Esophagus muscularis mucosa (tissue), 4 donors: ENCODE data around the gene DAZL. TPM values are rescaled to one million over a fixed set of nuclear protein-coding genes. Genes with fewer than 3 reads are reported as not detected.
A peak's percentile ranks its signal among the peaks of the same experiment; 100 is the strongest.

ENCODE experiments used
- DNase-seq: peaks from one replicate; pipeline ENCODE4 v3.0.0-alpha.2; 2017; ENCODE audit errors: extremely low spot score
- H3K27ac ChIP-seq, 4 donors: fragments of 200-600 bp; sonication (generic); replicated peaks in 1 of 4; 1 replicate in 3 of 4; 2 replicates in 1 of 4; pipeline ENCODE4 v1.5.1; 2016 to 2019; ENCODE audit warnings: mild to moderate bottlenecking in 1 of 4
- H3K27me3 ChIP-seq, 4 donors: fragments of 200-600 bp; sonication (generic); one replicate each; pipeline versions ENCODE4 v1.5.1 to v1.6.0; 2016 to 2019
- H3K36me3 ChIP-seq, 4 donors: fragments of 200-600 bp; sonication (generic); one replicate each; pipeline ENCODE4 v1.5.1; 2016 to 2019
- H3K4me1 ChIP-seq, 4 donors: fragments of 200-600 bp; sonication (generic); one replicate each; pipeline ENCODE4 v1.5.1; 2016 to 2019
- H3K4me3 ChIP-seq, 4 donors: fragments of 200-600 bp; sonication (generic); 1 replicate in 2 of 4; 2 replicates in 2 of 4; pipeline ENCODE4 v1.5.1; 2016 to 2019; ENCODE audit warnings: mild to moderate bottlenecking in 4 of 4, moderate library complexity in 1 of 4
- H3K9me3 ChIP-seq, 4 donors: fragments of 200-600 bp; sonication (generic); 1 replicate in 3 of 4; 2 replicates in 1 of 4; pipeline ENCODE4 v1.5.1; 2016 to 2019
- CTCF ChIP-seq, 3 experiments: fragments of 200-600 bp in 2 of 3; fragments of 450-650 bp in 1 of 3; sonication (generic) in 2 of 3; IDR thresholded peaks; one replicate each; pipeline ENCODE4 v1.5.1; 2017 to 2019; ENCODE audit warnings: antibody characterized with exemption in 3 of 3, mild to moderate bottlenecking in 2 of 3, moderate library complexity in 1 of 3
- EP300 ChIP-seq: sonication (generic); formaldehyde crosslinking; IDR thresholded peaks from one replicate; pipeline ENCODE4 v1.6.1; 2017; ENCODE audit warnings: antibody characterized with exemption
- POLR2A ChIP-seq: fragments of 450-650 bp; IDR thresholded peaks from one replicate; pipeline ENCODE4 v1.6.1; 2017; ENCODE audit warnings: antibody characterized with exemption, moderate library complexity, mild to moderate bottlenecking, low read depth
- POLR2AphosphoS5 ChIP-seq, 2 donors: sonication (generic); formaldehyde crosslinking; IDR thresholded peaks; one replicate each; pipeline ENCODE4 v1.6.1; 2017; ENCODE audit warnings: antibody characterized with exemption in 2 of 2
- WGBS: methylation state at CpG from one replicate; pipeline ENCODE4 v1.1.5; 2018; 5-methylcytosine and 5-hydroxymethylcytosine counted together
- intact Hi-C: fragments of 100-400 bp; cut with DNase I; formaldehyde crosslinking; loops from one replicate; pipeline ENCODE4 v1.15.1; 2023
- total RNA-seq, 4 donors: library from RNA; depleted of rRNA; stranded (reverse); fragments of >200 nt; gene quantifications; one replicate each; pipeline versions ENCODE4 v1.1.0 to v1.2.1, GENCODE V29; 2016

Gene DAZL
- total RNA-seq, 4 donors from 2014 or later, result not detected

- Histone ChIP-seq H3K4me1 (no peaks in the 10 kb centered on the region), H3K27ac (no peak overlapping the region), H3K4me3 (no peak overlapping the region), H3K27me3 (no peaks in the 10 kb centered on the region), H3K36me3 (no peaks in the 10 kb centered on the region), H3K9me3 (no peaks in the 10 kb centered on the region)
- 81% methylated on average over 4 of the region's 4 CpGs for WGBS
- intact Hi-C loops, result no loop called here
- no peak for DNase-seq
- no peak for TF ChIP-seq CTCF (IDR thresholded peaks at IDR 0.05)
- TF ChIP-seq POLR2A, result no peak
- TF ChIP-seq EP300, result no peak
- TF ChIP-seq POLR2AphosphoS5 (IDR thresholded peaks at IDR 0.05), result no peak
Measured at GRCh38 chr3:16570113-16570512, 35.1 kb downstream of the DAZL start.

DNA sequence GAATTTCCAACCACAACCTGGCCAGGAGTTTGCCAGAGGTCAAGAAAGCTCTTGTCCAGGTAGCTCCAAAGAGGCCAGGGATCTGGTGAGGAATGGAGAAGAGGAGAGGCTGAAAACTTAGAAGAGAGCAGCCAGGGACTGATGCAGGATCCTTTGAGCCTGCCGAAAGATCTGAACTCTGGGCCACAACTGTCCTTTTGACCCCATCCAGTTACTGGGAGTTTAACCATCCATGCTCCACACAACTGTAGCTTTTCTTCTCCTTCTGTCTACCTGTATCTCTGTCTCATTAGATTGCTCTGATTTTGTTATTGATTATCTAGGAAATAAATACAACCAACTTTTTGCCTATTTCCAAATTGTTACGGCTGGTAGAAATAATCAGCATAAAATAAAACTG, 36.7 kb downstream of the DAZL start:
- WGBS, result 91% methylated on average over 2 of the region's 2 CpGs
- H3K9me3 ChIP-seq, result peaks cover 0 to 5% (median 2%) of the 10 kb centered on the region in 4 donors
- no peak for TF ChIP-seq POLR2AphosphoS5 (IDR thresholded peaks at IDR 0.05)
- no peak for TF ChIP-seq EP300
- TF ChIP-seq CTCF (IDR thresholded peaks at IDR 0.05), result no peak
- TF ChIP-seq POLR2A, result no peak
- DNase-seq, result no peak
- no peaks in the 10 kb centered on the region for H3K36me3 ChIP-seq
- H3K4me1 ChIP-seq, result no peaks in the 10 kb centered on the region
- no peak overlapping the region for H3K27ac ChIP-seq
- intact Hi-C loops, result no loop called here
- H3K4me3 ChIP-seq, result no peak overlapping the region
- H3K27me3 ChIP-seq, result no peaks in the 10 kb centered on the region

DNA sequence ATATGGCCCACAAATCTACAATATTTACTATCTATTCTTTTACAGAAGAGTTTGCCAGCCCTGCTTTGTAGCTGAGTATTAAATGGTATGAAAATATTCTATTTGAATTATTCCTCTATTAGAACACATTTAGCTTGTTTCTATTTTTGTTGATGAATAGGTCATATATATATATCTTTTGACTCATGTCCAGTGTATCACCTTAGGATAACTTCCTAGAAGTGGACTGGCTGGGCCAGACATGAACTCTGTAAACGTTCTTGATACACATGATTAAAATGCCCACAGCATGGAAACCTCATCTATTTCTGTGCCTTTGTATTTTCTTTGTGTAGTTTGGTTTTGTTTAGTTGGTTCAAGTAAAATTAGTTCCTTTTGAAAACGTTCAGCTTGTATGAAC, 37.1 kb downstream of the DAZL start:
- no peak for TF ChIP-seq EP300
- no peak for TF ChIP-seq POLR2A
- TF ChIP-seq CTCF (IDR thresholded peaks at IDR 0.05), result no peak
- no peak for TF ChIP-seq POLR2AphosphoS5 (IDR thresholded peaks at IDR 0.05)
- no peaks in the 10 kb centered on the region for H3K27me3 ChIP-seq
- no peak overlapping the region for H3K27ac ChIP-seq
- peaks cover 0 to 7% (median 6%) of the 10 kb centered on the region in 4 donors for H3K9me3 ChIP-seq
- H3K4me1 ChIP-seq, result no peaks in the 10 kb centered on the region
- H3K4me3 ChIP-seq, result no peak overlapping the region
- intact Hi-C loops, result no loop called here
- WGBS, result 46% methylated on average over 2 of the region's 2 CpGs
- DNase-seq, result no peak
- H3K36me3 ChIP-seq, result no peaks in the 10 kb centered on the region

- Histone ChIP-seq H3K36me3 (no peaks in the 10 kb centered on the region), H3K27ac (no peak overlapping the region), H3K4me3 (no peak overlapping the region), H3K4me1 (no peaks in the 10 kb centered on the region), H3K9me3 (peaks cover 0 to 8% (median 6%) of the 10 kb centered on the region in 4 donors), H3K27me3 (no peaks in the 10 kb centered on the region)
- intact Hi-C loops, result no loop called here
- no peak for TF ChIP-seq CTCF (IDR thresholded peaks at IDR 0.05)
- TF ChIP-seq POLR2AphosphoS5 (IDR thresholded peaks at IDR 0.05), result no peak
- TF ChIP-seq POLR2A, result no peak
- no peak for TF ChIP-seq EP300
- 89% methylated on average over 5 of the region's 5 CpGs for WGBS
- DNase-seq, result no peak
Measured at GRCh38 chr3:16559653-16560365, 45.4 kb downstream of the DAZL start.

- Histone ChIP-seq H3K27ac (no peak overlapping the region), H3K36me3 (no peaks in the 10 kb centered on the region), H3K4me1 (peaks cover 6 to 14% (median 9%) of the 10 kb centered on the region in 4 donors), H3K4me3 (no peak overlapping the region), H3K27me3 (no peaks in the 10 kb centered on the region), H3K9me3 (no peaks in the 10 kb centered on the region)
- peak; percentile 66 for DNase-seq
- TF ChIP-seq POLR2AphosphoS5 (IDR thresholded peaks at IDR 0.05) (no peak), POLR2A (no peak), CTCF (IDR thresholded peaks at IDR 0.05) (no peak), EP300 (no peak)
- intact Hi-C loops, result no loop called here
- WGBS, result 84% methylated on average over 4 of the region's 4 CpGs
Measured at GRCh38 chr3:16554126-16554525, 51.1 kb downstream of the DAZL start.
